Measurements from ENCODE around the gene NFATC1. TPM values are rescaled to one million over a fixed set of nuclear protein-coding genes. Genes with fewer than 3 reads are reported as not detected.

NFATC1 gene
- total and polyA plus RNA-seq, 2 donors from 2014 or later, result 4.3 to 17.2 TPM

DNA sequence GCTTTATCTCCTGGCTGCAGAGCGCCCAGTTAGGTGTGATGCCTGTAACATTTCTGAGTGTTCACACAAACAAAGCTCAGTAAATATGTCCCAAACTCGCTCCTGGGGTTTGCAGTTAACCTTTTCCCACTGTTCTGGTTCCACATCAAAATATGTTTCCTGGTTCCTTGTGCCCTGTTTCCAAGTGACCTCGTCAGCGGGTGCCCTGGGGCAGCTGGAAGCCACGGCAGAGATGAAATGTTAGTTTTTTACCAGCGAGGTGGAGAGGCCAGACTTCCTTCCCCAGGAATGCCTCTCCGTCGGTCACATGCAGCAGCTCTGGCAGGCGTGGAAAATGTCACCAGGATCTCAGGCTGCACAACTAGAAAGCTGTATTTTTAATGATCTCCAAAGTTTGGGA lies 18.2 kb downstream of the NFATC1 start:
- Histone ChIP-seq H3K9me3 (ENCODE audit: control insufficient read depth in 2 of 3, insufficient read depth in 1 of 3, low read length in 3 of 3) (peaks cover 0 to 2% (median 0%) of the 10 kb centered on the region in 3 donors), H3K27me3 (ENCODE audit: control insufficient read depth, insufficient read depth, low read length) (no peaks in the 10 kb centered on the region), H3K27ac (ENCODE audit: low read depth in 2 of 2, low read length in 2 of 2) (no peak overlapping the region), H3K36me3 (ENCODE audit: control insufficient read depth in 2 of 3, insufficient read depth in 3 of 3, low read length in 3 of 3) (no peaks in the 10 kb centered on the region), H3K9ac (ENCODE audit: low read length in 3 of 3) (no peak overlapping the region), H3K4me3 (ENCODE audit: low read length in 3 of 3) (no peak overlapping the region), H3K4me1 (ENCODE audit: control insufficient read depth in 2 of 3, insufficient read depth in 2 of 3, low read depth in 1 of 3, low read length in 3 of 3) (peaks cover 0 to 3% (median 0%) of the 10 kb centered on the region in 3 donors)
- intact Hi-C loops (cut with DNase I), result no loop called here
- TF ChIP-seq, protein P1, sequence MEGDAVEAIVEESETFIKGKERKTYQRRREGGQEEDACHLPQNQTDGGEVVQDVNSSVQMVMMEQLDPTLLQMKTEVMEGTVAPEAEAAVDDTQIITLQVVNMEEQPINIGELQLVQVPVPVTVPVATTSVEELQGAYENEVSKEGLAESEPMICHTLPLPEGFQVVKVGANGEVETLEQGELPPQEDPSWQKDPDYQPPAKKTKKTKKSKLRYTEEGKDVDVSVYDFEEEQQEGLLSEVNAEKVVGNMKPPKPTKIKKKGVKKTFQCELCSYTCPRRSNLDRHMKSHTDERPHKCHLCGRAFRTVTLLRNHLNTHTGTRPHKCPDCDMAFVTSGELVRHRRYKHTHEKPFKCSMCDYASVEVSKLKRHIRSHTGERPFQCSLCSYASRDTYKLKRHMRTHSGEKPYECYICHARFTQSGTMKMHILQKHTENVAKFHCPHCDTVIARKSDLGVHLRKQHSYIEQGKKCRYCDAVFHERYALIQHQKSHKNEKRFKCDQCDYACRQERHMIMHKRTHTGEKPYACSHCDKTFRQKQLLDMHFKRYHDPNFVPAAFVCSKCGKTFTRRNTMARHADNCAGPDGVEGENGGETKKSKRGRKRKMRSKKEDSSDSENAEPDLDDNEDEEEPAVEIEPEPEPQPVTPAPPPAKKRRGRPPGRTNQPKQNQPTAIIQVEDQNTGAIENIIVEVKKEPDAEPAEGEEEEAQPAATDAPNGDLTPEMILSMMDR (IDR thresholded peaks at IDR 0.05; ENCODE audit: borderline replicate concordance, extremely low read depth, insufficient read depth), result no peak
- peak in 1 of 5 donors; percentile 56 for DNase-seq
- FAIRE-seq, result no peak

- TF ChIP-seq, protein P1 (IDR thresholded peaks at IDR 0.05; ENCODE audit: borderline replicate concordance, extremely low read depth, insufficient read depth), result no peak
- intact Hi-C loops (cut with DNase I), result no loop called here
- no peak for FAIRE-seq
- no peaks in the 10 kb centered on the region for H3K27me3 ChIP-seq (ENCODE audit: control insufficient read depth, insufficient read depth, low read length)
- no peaks in the 10 kb centered on the region for H3K36me3 ChIP-seq (ENCODE audit: control insufficient read depth in 2 of 3, insufficient read depth in 3 of 3, low read length in 3 of 3)
- H3K4me3 ChIP-seq (ENCODE audit: low read length in 3 of 3), result no peak overlapping the region
- H3K4me1 ChIP-seq (ENCODE audit: control insufficient read depth in 2 of 3, insufficient read depth in 2 of 3, low read depth in 1 of 3, low read length in 3 of 3), result peaks cover 0 to 3% (median 0%) of the 10 kb centered on the region in 3 donors
- DNase-seq, result peak in 1 of 5 donors; percentile 54
- no peak overlapping the region for H3K9ac ChIP-seq (ENCODE audit: low read length in 3 of 3)
- H3K9me3 ChIP-seq (ENCODE audit: control insufficient read depth in 2 of 3, insufficient read depth in 1 of 3, low read length in 3 of 3), result no peaks in the 10 kb centered on the region
- H3K27ac ChIP-seq (ENCODE audit: low read depth in 2 of 2, low read length in 2 of 2), result no peak overlapping the region
Measured at GRCh38 chr18:79416022-79416676, 20.4 kb downstream of the NFATC1 start.

DNA sequence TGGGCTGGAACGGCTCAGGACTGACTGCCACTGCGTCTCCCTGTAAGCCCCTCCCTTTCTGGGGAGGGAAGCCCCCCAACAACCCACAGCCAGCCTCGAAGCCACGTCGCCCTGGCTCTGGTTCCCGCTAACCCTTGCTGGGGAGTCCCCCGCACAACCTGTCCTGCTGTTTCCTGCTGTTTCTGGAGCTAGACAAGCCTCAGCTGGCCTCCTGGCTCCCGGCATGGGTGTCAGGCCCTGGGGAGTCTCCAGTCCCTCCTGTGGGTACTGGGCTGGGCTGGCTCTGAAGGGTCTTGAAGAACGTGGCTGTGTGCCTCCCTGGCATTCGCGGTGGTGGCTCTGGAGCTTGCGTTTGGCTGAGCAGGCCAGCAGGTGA lies 20.9 kb downstream of the NFATC1 start:
- Histone ChIP-seq H3K27ac (ENCODE audit: low read depth in 2 of 2, low read length in 2 of 2) (no peak overlapping the region), H3K9me3 (ENCODE audit: control insufficient read depth in 2 of 3, insufficient read depth in 1 of 3, low read length in 3 of 3) (no peaks in the 10 kb centered on the region), H3K4me3 (ENCODE audit: low read length in 3 of 3) (no peak overlapping the region), H3K27me3 (ENCODE audit: control insufficient read depth, insufficient read depth, low read length) (no peaks in the 10 kb centered on the region), H3K36me3 (ENCODE audit: control insufficient read depth in 2 of 3, insufficient read depth in 3 of 3, low read length in 3 of 3) (no peaks in the 10 kb centered on the region), H3K9ac (ENCODE audit: low read length in 3 of 3) (no peak overlapping the region), H3K4me1 (ENCODE audit: control insufficient read depth in 2 of 3, insufficient read depth in 2 of 3, low read depth in 1 of 3, low read length in 3 of 3) (peaks cover 0 to 3% (median 0%) of the 10 kb centered on the region in 3 donors)
- FAIRE-seq, result no peak
- TF ChIP-seq, protein P1 (IDR thresholded peaks at IDR 0.05; ENCODE audit: borderline replicate concordance, extremely low read depth, insufficient read depth), result no peak
- peak in 1 of 5 donors; percentile 57 for DNase-seq
- intact Hi-C loops (cut with DNase I), result no loop called here

Measured in kidney (tissue), 14 donors.